ENCODE results near the gene PNMA6E. TPM values are rescaled to one million over a fixed set of nuclear protein-coding genes. Genes with fewer than 3 reads are reported as not detected.

The PNMA6E gene
- polyA plus RNA-seq, 1 experiment: not detected

DNA sequence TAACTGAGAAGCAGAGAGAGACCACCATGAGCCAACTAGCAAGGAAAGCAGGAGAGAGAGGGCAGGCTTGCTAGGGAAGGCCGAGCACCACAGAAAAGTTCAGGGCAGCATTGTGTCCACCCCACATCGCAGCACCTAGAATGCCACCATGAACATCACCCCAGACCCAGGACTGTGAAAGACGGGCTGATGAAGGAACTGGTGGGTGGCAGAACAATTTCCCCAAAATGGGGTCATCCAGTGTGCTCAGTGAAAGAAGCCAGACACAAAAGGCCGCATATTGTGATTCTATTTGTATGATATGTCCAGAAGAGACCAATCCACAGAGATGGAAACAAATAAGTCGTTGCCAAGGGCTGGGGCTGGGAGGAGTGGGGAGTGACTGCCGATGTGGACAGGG lies 16.8 kb downstream of the PNMA6E start:
- no peak for DNase-seq (ENCODE audit: low read depth, low spot score)
- Histone ChIP-seq H3K27me3 (ENCODE audit: control insufficient read depth, insufficient read depth, low read length) (no peaks in the 10 kb centered on the region), H3K27ac (ENCODE audit: low read depth, low read length) (no peak overlapping the region), H3K4me3 (ENCODE audit: low read depth, low read length) (no peak overlapping the region), H3K9me3 (ENCODE audit: control insufficient read depth, insufficient read depth, low read length) (no peaks in the 10 kb centered on the region)
- CTCF ChIA-PET: no interaction called here
- no peak for TF ChIP-seq CTCF (IDR thresholded peaks at IDR 0.05; ENCODE audit: low read depth, low read length)
- POLR2A ChIA-PET: no interaction called here

- no peaks in the 10 kb centered on the region for H3K27me3 ChIP-seq (ENCODE audit: control insufficient read depth, insufficient read depth, low read length)
Observed at GRCh38 chrX:153382563-153383482, 18.3 kb downstream of the PNMA6E start.

GRCh38 chrX:153381684-153382532 lies 19.2 kb downstream of the PNMA6E start:
- TF ChIP-seq CTCF (IDR thresholded peaks at IDR 0.05; ENCODE audit: low read depth, low read length): 0 out of 2 replicates have a peak, but pooled peaks have one; percentile 15
- Histone ChIP-seq H3K4me3 (ENCODE audit: low read depth, low read length) (peak overlapping the region; percentile 7; the same call in 1 of the 2 replicates), H3K9me3 (ENCODE audit: control insufficient read depth, insufficient read depth, low read length) (no peaks in the 10 kb centered on the region), H3K27me3 (ENCODE audit: control insufficient read depth, insufficient read depth, low read length) (no peaks in the 10 kb centered on the region), H3K27ac (ENCODE audit: low read depth, low read length) (peak overlapping the region; percentile 77)
- POLR2A ChIA-PET: no interaction called here
- CTCF ChIA-PET: no interaction called here
- peak; percentile 45 for DNase-seq (ENCODE audit: low read depth, low spot score)

More at GRCh38 chrX:153382563-153383482, 18.3 kb downstream of the PNMA6E start:
- Histone ChIP-seq H3K27ac (ENCODE audit: low read depth, low read length) (peak overlapping the region; percentile 77), H3K9me3 (ENCODE audit: control insufficient read depth, insufficient read depth, low read length) (no peaks in the 10 kb centered on the region), H3K4me3 (ENCODE audit: low read depth, low read length) (no peak overlapping the region)
- DNase-seq (ENCODE audit: low read depth, low spot score): no peak
- POLR2A ChIA-PET: no interaction called here
- CTCF ChIA-PET: no interaction called here
- TF ChIP-seq CTCF (IDR thresholded peaks at IDR 0.05; ENCODE audit: low read depth, low read length): no peak

GRCh38 chrX:153380691-153381090 lies 20.5 kb downstream of the PNMA6E start:
- H3K4me3 ChIP-seq (ENCODE audit: low read depth, low read length): no peak overlapping the region
- CTCF ChIA-PET: no interaction called here
- no peak for DNase-seq (ENCODE audit: low read depth, low spot score)
- H3K9me3 ChIP-seq (ENCODE audit: control insufficient read depth, insufficient read depth, low read length): no peaks in the 10 kb centered on the region
- TF ChIP-seq CTCF (IDR thresholded peaks at IDR 0.05; ENCODE audit: low read depth, low read length): no peak
- H3K27ac ChIP-seq (ENCODE audit: low read depth, low read length): no peak overlapping the region
- no peaks in the 10 kb centered on the region for H3K27me3 ChIP-seq (ENCODE audit: control insufficient read depth, insufficient read depth, low read length)
- POLR2A ChIA-PET: no interaction called here

All from AG04450 (cell line).